Activated T-cell treated with anti-CD3 and anti-CD28 coated beads for 24 hours (primary cell): Measurements from ENCODE around the gene CHRDL2.

Experiments used
- DNase-seq: peaks from one replicate; pipeline ENCODE4 v3.0.0-alpha.2; 2020; ENCODE audit warnings: low read depth

The CHRDL2 gene

GRCh38 chr11:74684661-74685060 is 46.6 kb downstream of the CHRDL2 start:
- no peak for DNase-seq

GRCh38 chr11:74683941-74684481 is 47.2 kb downstream of the CHRDL2 start:
- DNase-seq: no peak

- DNase-seq: no peak
Observed at GRCh38 chr11:74683279-74683871, 47.9 kb downstream of the CHRDL2 start.

- DNase-seq: no peak
Observed at GRCh38 chr11:74682731-74683278, 48.4 kb downstream of the CHRDL2 start.

GRCh38 chr11:74681686-74682651 is 49.3 kb downstream of the CHRDL2 start:
- DNase-seq: no peak

- no peak for DNase-seq
Observed at GRCh38 chr11:74680703-74681531, 50.3 kb downstream of the CHRDL2 start.

- no peak for DNase-seq
Observed at GRCh38 chr11:74680035-74680671, 51.1 kb downstream of the CHRDL2 start.

GRCh38 chr11:74679513-74679865 is 51.7 kb downstream of the CHRDL2 start:
- DNase-seq: no peak

GRCh38 chr11:74678591-74679512 is 52.4 kb downstream of the CHRDL2 start:
- DNase-seq: no peak

GRCh38 chr11:74678041-74678440 is 53.2 kb downstream of the CHRDL2 start:
- DNase-seq: no peak

- no peak for DNase-seq
Observed at GRCh38 chr11:74677131-74677530, 54.1 kb downstream of the CHRDL2 start.

- no peak for DNase-seq
Observed at GRCh38 chr11:74676596-74676995, 54.6 kb downstream of the CHRDL2 start.

- no peak for DNase-seq
Observed at GRCh38 chr11:74675761-74676160, 55.5 kb downstream of the CHRDL2 start.

- no peak for DNase-seq
Observed at GRCh38 chr11:74673693-74674360, 57.4 kb downstream of the CHRDL2 start.

- DNase-seq: no peak
Observed at GRCh38 chr11:74672956-74673692, 58.1 kb downstream of the CHRDL2 start.

GRCh38 chr11:74672332-74672955 is 58.8 kb downstream of the CHRDL2 start:
- no peak for DNase-seq

- DNase-seq: no peak
Observed at GRCh38 chr11:74671520-74672196, 59.6 kb downstream of the CHRDL2 start.

GRCh38 chr11:74670171-74670570 is 61.1 kb downstream of the CHRDL2 start:
- no peak for DNase-seq
